Measurements from ENCODE around the gene TAF11L2. TPM values are rescaled to one million over a fixed set of nuclear protein-coding genes. Genes with fewer than 3 reads are reported as not detected.
"Not testable (repeated sequence)": the region's sequence is repeated elsewhere in the genome, so short reads cannot be mapped to it uniquely, and the experiment has no call there.

TAF11L2 gene
- polyA plus RNA-seq, 1 experiment = not detected

GRCh38 chr5:17526504-17526903, 28.5 kb downstream of the TAF11L2 start:
- POLR2A ChIA-PET; CTCF ChIA-PET; DNase-seq (ENCODE audit: low read depth); H3K27me3 ChIP-seq (ENCODE audit: control insufficient read depth, insufficient read depth, low read length); H3K36me3 ChIP-seq (ENCODE audit: control insufficient read depth, insufficient read depth, low read length); H3K4me3 ChIP-seq (ENCODE audit: low read depth, low read length): not testable (repeated sequence)

GRCh38 chr5:17528369-17528768, 30.3 kb downstream of the TAF11L2 start, which contains the start of gene TAF11L6:
Gene TAF11L6, plus strand, starts transcription at chr5:17528669.
- H3K36me3 ChIP-seq (ENCODE audit: control insufficient read depth, insufficient read depth, low read length); CTCF ChIA-PET; POLR2A ChIA-PET; H3K4me3 ChIP-seq (ENCODE audit: low read depth, low read length); H3K27me3 ChIP-seq (ENCODE audit: control insufficient read depth, insufficient read depth, low read length); DNase-seq (ENCODE audit: low read depth): not testable (repeated sequence)

Small RNA genes lying within 50 kb of the gene (small RNA-seq; reads per million reads assigned to genes)
- not detected for gene AC106774.3 (ENCODE audit: insufficient read length, low read depth, low replicate concordance)

Other genes with a start within 250 kb of the TAF11L2 start
- gene TAF11L3, start 20.1 kb downstream of the TAF11L2 start, polyA plus RNA-seq (2011; rRNA removed) = not detected in 2 replicates
- gene TAF11L4, start 23.6 kb downstream of the TAF11L2 start, polyA plus RNA-seq (2011; rRNA removed) = not detected in 2 replicates
- gene TAF11L5, start 27.0 kb downstream of the TAF11L2 start, polyA plus RNA-seq (2011; rRNA removed) = not detected in 2 replicates
- gene TAF11L6, start 30.4 kb downstream of the TAF11L2 start, polyA plus RNA-seq (2011; rRNA removed) = not detected in 2 replicates
- gene TAF11L7, start 87.5 kb downstream of the TAF11L2 start, polyA plus RNA-seq (2011; rRNA removed) = not detected in 2 replicates
- not detected in 2 replicates for gene TAF11L8, start 92.7 kb downstream of the TAF11L2 start, polyA plus RNA-seq (2011; rRNA removed)
- gene TAF11L9, start 96.2 kb downstream of the TAF11L2 start, polyA plus RNA-seq (2011; rRNA removed) = not detected in 2 replicates
- not detected in 2 replicates for gene TAF11L10, start 99.6 kb downstream of the TAF11L2 start, polyA plus RNA-seq (2011; rRNA removed)
- not detected in 2 replicates for gene TAF11L11, start 106.0 kb downstream of the TAF11L2 start, polyA plus RNA-seq (2011; rRNA removed)
- not detected in 2 replicates for gene TAF11L12, start 112.2 kb downstream of the TAF11L2 start, polyA plus RNA-seq (2011; rRNA removed)
- not detected in 2 replicates for gene TAF11L13, start 133.9 kb downstream of the TAF11L2 start, polyA plus RNA-seq (2011; rRNA removed)
- not detected in 2 replicates for gene TAF11L14, start 136.2 kb downstream of the TAF11L2 start, polyA plus RNA-seq (2011; rRNA removed)

All from BJ (cell line).